ENCODE data around the gene MYL10. TPM values are rescaled to one million over a fixed set of nuclear protein-coding genes. Genes with fewer than 3 reads are reported as not detected.

MYL10 gene
- total and polyA plus RNA-seq, 10 of the 15 experiments (the other 5 are each of a cell fraction or from before 2014, with no cell fraction given), result not detected

- Histone ChIP-seq H3K27me3 (replicated peaks in 1 of 2; ENCODE audit: control insufficient read depth in 2 of 2, insufficient read depth in 2 of 2, low read length in 1 of 2) (no peaks in the 10 kb centered on the region), H3K9ac (ENCODE audit: control insufficient read depth, insufficient read depth, low read length) (no peak overlapping the region), H3K4me3 (no peak overlapping the region), H3K36me3 (ENCODE audit: control insufficient read depth in 2 of 2, insufficient read depth in 2 of 2, low read length in 1 of 2) (no peaks in the 10 kb centered on the region), H3K9me3 (replicated peaks; ENCODE audit: control insufficient read depth, insufficient read depth, low read length) (no peaks in the 10 kb centered on the region), H3K4me1 (ENCODE audit: control insufficient read depth, insufficient read depth, low read length) (no peaks in the 10 kb centered on the region), H3K79me2 (ENCODE audit: control insufficient read depth, insufficient read depth, low read length) (no peaks in the 10 kb centered on the region), H2AFZ (ENCODE audit: control insufficient read depth, low read depth, low read length) (no peak overlapping the region), H4K20me1 (ENCODE audit: control insufficient read depth, insufficient read depth) (no peaks in the 10 kb centered on the region), H3K4me2 (ENCODE audit: control insufficient read depth, insufficient read depth) (no peak overlapping the region), H3K27ac (ENCODE audit: control insufficient read depth, insufficient read depth) (no peak overlapping the region)
- TF ChIP-seq HDAC2 (IDR thresholded peaks at IDR 0.05) (no peak), NRF1 (conservative IDR thresholded peaks at IDR 0.05; ENCODE audit: low read depth, low read length) (no peak), ESRRA (IDR thresholded peaks at IDR 0.05; ENCODE audit: low read length) (no peak), CREB1 (IDR thresholded peaks at IDR 0.05; ENCODE audit: low read depth) (no peak), POLR2AphosphoS5 (IDR thresholded peaks at IDR 0.05; ENCODE audit: low read length) (no peak), USF2 (IDR thresholded peaks at IDR 0.05; ENCODE audit: borderline replicate concordance, low read depth, low read length) (no peak), TARDBP (IDR thresholded peaks at IDR 0.05; ENCODE audit: borderline replicate concordance) (no peak), ETV6 (conservative IDR thresholded peaks at IDR 0.05 in 1 of 2, IDR thresholded peaks at IDR 0.05 in 1 of 2; ENCODE audit: borderline replicate concordance in 1 of 2, low read depth in 1 of 2) (no peak), ZNF384 (IDR thresholded peaks at IDR 0.05; ENCODE audit: borderline replicate concordance, low read depth, low read length) (no peak), YY1 (IDR thresholded peaks at IDR 0.05; ENCODE audit: low read depth, low read length) (no peak), IRF4 (IDR thresholded peaks at IDR 0.05; ENCODE audit: low read depth, low read length) (no peak)
- TF ChIP-seq, protein P1, sequence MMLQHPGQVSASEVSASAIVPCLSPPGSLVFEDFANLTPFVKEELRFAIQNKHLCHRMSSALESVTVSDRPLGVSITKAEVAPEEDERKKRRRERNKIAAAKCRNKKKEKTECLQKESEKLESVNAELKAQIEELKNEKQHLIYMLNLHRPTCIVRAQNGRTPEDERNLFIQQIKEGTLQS (IDR thresholded peaks at IDR 0.05; ENCODE audit: borderline replicate concordance, extremely low read depth, low read depth, low read length), result no peak
- POLR2A ChIA-PET, result no interaction called here
- RAD21 ChIA-PET (ENCODE audit: unreplicated experiment), result interaction anchor here (0.6 to 0.7 kb wide), 2 partner anchors 64 to 201 kb away, joined by 3 to 4 read pairs; no protein-coding TSS in a partner anchor
- WGBS (ENCODE audit: insufficient coverage, insufficient replicate concordance, low lambda C conversion rate, missing lambda C conversion rate), result 0% methylated on average over 1 of the region's 1 CpG
- FAIRE-seq (no peak), DNase-seq (ENCODE audit: low read depth, low spot score) (no peak), ATAC-seq (no peak)
- in situ Hi-C loops (cut with MboI) (no loop called here), intact Hi-C loops (cut with micrococcal nuclease; ENCODE audit: unreplicated experiment) (no loop called here)
- CTCF ChIA-PET, result interaction anchor here (0.6 to 1.2 kb wide), 3 partner anchors 8 to 794 kb away, joined by 3 to 4 read pairs (median 3); no protein-coding TSS in a partner anchor
- BruUV-seq (replicated peaks), result no TSS peak
- SMC1A ChIA-PET (ENCODE audit: uncharacterized antibody, unreplicated experiment), result interaction anchor here (1.0 to 1.1 kb wide), 2 partner anchors 27 to 56 kb away, joined by 3 read pairs; no protein-coding TSS in a partner anchor
Observed at GRCh38 chr7:101596898-101597297, 32.2 kb downstream of the MYL10 start.
